ENCODE measurements around the gene DENND5A. TPM values are rescaled to one million over a fixed set of nuclear protein-coding genes. Genes with fewer than 3 reads are reported as not detected.

Gene DENND5A
- total RNA-seq, 4 donors from 2014 or later, result 30.4 to 52.9 (median 36.4) TPM

DNA sequence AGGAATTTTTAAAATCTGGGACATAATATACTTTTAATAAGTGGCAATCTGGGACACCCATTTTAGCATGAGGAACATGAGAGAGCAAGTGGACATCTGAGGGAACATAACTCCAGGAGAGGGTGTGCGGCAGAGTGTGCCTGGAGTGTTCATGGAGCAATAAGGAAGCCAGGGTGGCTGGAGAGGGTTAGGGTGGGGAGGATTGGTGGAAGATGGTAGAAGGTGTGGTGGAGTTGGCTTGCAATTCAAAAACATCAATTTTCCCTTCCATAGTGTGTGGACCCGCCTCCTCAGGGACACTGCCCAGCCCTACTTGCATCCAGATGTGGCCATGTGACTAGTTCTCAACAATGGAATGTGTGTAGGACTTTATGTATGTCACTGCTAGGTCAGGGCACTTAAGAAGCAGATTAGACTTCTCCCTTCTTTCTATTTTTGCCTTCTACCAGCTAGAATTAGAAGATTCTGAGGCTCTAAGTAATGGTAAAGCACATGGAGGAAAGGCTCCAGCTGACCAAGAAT lies 4.4 kb upstream of the DENND5A start:
- no peak overlapping the region for H3K27ac ChIP-seq
- H3K27me3 ChIP-seq, result no peaks in the 10 kb centered on the region
- no peaks in the 10 kb centered on the region for H3K9me3 ChIP-seq
- TF ChIP-seq, protein P1, sequence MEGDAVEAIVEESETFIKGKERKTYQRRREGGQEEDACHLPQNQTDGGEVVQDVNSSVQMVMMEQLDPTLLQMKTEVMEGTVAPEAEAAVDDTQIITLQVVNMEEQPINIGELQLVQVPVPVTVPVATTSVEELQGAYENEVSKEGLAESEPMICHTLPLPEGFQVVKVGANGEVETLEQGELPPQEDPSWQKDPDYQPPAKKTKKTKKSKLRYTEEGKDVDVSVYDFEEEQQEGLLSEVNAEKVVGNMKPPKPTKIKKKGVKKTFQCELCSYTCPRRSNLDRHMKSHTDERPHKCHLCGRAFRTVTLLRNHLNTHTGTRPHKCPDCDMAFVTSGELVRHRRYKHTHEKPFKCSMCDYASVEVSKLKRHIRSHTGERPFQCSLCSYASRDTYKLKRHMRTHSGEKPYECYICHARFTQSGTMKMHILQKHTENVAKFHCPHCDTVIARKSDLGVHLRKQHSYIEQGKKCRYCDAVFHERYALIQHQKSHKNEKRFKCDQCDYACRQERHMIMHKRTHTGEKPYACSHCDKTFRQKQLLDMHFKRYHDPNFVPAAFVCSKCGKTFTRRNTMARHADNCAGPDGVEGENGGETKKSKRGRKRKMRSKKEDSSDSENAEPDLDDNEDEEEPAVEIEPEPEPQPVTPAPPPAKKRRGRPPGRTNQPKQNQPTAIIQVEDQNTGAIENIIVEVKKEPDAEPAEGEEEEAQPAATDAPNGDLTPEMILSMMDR (IDR thresholded peaks at IDR 0.05), result no peak
- no peak for TF ChIP-seq POLR2A (IDR thresholded peaks at IDR 0.05)
- no peak for TF ChIP-seq EP300 (IDR thresholded peaks at IDR 0.05)
- no peak for TF ChIP-seq POLR2AphosphoS5 (IDR thresholded peaks at IDR 0.05)
- H3K4me3 ChIP-seq, result no peak overlapping the region
- H3K4me1 ChIP-seq, result peaks cover 7% of the 10 kb centered on the region
- WGBS, result 78% methylated on average over 2 of the region's 2 CpGs
- H3K36me3 ChIP-seq, result no peaks in the 10 kb centered on the region
- DNase-seq (ENCODE audit: low spot score in 2 of 2), result peak in 1 of 2 donors; percentile 28

DNA sequence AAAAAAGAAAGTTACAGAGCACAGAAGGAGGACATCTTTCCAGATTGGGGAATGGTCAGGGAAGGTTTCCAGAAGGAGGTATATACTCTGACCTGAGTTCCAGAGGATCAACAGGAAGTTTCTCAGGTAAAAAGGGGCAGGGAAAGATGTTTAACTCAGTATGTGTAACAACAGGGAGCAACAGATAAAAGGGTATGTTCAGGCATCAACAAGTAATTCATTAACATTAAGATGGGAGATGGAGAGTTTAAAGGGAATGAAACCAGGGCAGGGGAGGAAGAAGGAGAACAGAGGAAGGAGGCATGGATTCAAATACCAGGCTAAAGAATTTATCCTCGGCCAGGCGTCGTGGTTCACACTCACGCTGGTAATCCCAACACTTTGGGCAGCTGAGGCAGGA lies 2.5 kb upstream of the DENND5A start:
- no peak overlapping the region for H3K4me3 ChIP-seq
- WGBS, result 90% methylated on average over 4 of the region's 4 CpGs
- H3K27me3 ChIP-seq, result no peaks in the 10 kb centered on the region
- H3K4me1 ChIP-seq, result peaks cover 7% of the 10 kb centered on the region
- H3K27ac ChIP-seq, result no peak overlapping the region
- no peak for DNase-seq (ENCODE audit: low spot score in 2 of 2)
- no peaks in the 10 kb centered on the region for H3K36me3 ChIP-seq
- TF ChIP-seq POLR2AphosphoS5 (IDR thresholded peaks at IDR 0.05) (no peak), POLR2A (IDR thresholded peaks at IDR 0.05) (no peak), EP300 (IDR thresholded peaks at IDR 0.05) (no peak)
- TF ChIP-seq, protein P1 (IDR thresholded peaks at IDR 0.05), result no peak
- no peaks in the 10 kb centered on the region for H3K9me3 ChIP-seq

DNA sequence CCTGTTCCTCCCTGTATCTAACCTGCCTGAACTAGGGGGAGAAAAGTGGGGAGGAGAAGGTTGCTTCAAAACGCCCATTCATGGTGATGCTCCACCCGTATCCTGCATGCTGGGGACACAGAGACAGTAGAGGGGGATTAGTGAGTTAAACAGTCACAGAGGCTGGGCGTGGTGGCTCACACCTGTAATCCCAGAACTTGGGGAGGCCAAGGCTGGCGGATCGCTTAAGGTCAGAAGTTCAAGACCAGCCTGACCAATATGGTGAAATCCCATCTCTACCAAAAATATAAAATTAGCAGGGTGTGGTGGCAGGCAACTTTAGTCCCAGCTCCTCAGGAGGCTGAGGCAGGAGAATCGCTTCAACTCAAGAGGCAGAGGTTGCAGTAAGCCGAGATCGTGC lies 1.8 kb upstream of the DENND5A start:
- peaks cover 10% of the 10 kb centered on the region for H3K4me1 ChIP-seq
- no peak overlapping the region for H3K27ac ChIP-seq
- TF ChIP-seq POLR2AphosphoS5 (IDR thresholded peaks at IDR 0.05) (no peak), EP300 (IDR thresholded peaks at IDR 0.05) (no peak), POLR2A (IDR thresholded peaks at IDR 0.05) (no peak)
- TF ChIP-seq, protein P1 (IDR thresholded peaks at IDR 0.05), result no peak
- 88% methylated on average over 8 of the region's 8 CpGs for WGBS
- DNase-seq (ENCODE audit: low spot score in 2 of 2), result no peak
- H3K9me3 ChIP-seq, result no peaks in the 10 kb centered on the region
- H3K4me3 ChIP-seq, result no peak overlapping the region
- H3K36me3 ChIP-seq, result no peaks in the 10 kb centered on the region
- no peaks in the 10 kb centered on the region for H3K27me3 ChIP-seq

DNA sequence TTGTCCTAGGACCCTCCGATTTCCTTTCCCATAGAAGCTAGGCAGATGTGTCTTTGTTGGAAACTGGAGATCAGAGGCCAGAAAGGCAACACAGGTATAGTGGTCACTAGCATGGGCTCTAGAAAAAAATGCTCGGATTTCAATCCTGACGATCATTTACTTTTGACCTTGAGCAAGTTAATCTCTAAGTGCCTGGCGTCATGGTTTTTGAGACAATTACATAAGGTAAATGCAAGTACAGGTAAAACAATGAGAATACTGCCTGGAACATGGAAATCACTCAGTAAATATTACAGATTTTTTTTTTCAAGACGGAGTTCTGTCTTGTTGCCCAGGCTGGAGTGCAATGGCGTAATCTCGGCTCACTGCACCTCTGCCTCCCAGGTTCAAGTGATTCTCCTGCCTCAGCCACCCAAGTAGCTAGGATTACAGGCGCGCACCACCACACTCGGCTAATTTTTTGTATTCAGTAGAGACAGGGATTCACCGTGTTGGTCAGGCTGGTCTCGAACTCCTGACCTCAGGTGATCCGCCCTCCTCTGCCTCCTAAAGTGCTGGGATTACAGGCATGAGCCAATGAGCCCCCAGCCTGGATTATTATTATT lies 1.1 kb upstream of the DENND5A start:
- no peaks in the 10 kb centered on the region for H3K9me3 ChIP-seq
- 89% methylated on average over 11 of the region's 13 CpGs for WGBS
- TF ChIP-seq POLR2A (IDR thresholded peaks at IDR 0.05) (no peak), EP300 (IDR thresholded peaks at IDR 0.05) (no peak), POLR2AphosphoS5 (IDR thresholded peaks at IDR 0.05) (no peak)
- TF ChIP-seq, protein P1 (IDR thresholded peaks at IDR 0.05), result no peak
- no peak overlapping the region for H3K4me3 ChIP-seq
- H3K27ac ChIP-seq, result no peak overlapping the region
- H3K4me1 ChIP-seq, result peaks cover 13% of the 10 kb centered on the region
- no peak for DNase-seq (ENCODE audit: low spot score in 2 of 2)
- H3K27me3 ChIP-seq, result no peaks in the 10 kb centered on the region
- H3K36me3 ChIP-seq, result no peaks in the 10 kb centered on the region

DNA sequence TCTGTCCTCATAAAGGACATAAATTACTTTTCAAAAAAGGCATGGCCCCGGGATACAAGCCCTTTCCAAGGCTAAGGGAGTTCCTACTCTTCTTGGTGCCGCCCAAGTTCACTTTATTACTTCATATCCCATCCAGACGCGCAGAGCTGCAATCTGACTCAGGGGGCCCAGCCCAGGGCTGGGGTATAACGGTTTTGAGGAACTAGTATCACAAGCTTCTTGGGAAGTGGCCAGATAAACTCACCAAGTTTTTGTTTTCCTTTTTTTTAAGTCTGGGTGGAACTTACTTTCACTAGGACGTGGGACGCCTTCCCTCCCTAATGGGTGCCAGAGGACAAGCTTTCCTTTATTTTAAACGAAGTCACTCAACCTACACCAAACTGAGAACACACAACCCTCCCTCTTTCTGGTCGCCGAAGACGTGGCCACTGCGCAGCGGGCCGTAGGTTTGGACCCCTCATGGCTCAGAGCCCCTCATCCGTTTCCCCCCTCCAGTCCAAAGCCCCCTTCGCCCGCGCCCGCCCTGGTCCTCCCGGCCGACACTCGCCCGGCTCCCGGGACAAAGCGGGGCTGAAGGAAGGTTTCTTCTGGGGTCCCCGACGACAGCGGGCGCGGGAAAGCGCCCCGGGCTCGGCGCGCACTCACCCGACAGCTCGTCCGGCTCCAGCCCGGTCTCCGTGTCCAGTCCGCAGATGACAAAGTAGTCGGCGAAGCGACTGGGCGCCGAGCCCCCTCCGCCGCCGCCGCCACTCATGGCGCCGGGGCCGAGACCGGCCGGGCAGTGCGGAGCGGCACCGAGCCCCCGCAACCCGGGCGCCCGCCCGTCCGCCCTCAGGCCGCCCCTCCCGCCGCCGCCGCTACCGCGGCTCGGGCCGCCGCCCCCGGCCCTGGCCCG lies 587 bp downstream of the DENND5A start:
- Histone ChIP-seq H3K27me3 (no peaks in the 10 kb centered on the region), H3K9me3 (no peaks in the 10 kb centered on the region), H3K4me1 (peaks cover 28% of the 10 kb centered on the region), H3K27ac (peak overlapping the region; percentile 98), H3K4me3 (peak overlapping the region; percentile 98), H3K36me3 (no peaks in the 10 kb centered on the region)
- TF ChIP-seq POLR2AphosphoS5 (IDR thresholded peaks at IDR 0.05) (no peak), POLR2A (IDR thresholded peaks at IDR 0.05) (peak in 1 of 2 donors; percentile 30)
- WGBS, result under 1% methylated on average over 35 of the region's 76 CpGs
- DNase-seq (ENCODE audit: low spot score in 2 of 2), result peak; percentile 77 to 83

All from suprapubic skin (tissue), 4 donors.